ENCODE data around the gene PCSK7.

DNA sequence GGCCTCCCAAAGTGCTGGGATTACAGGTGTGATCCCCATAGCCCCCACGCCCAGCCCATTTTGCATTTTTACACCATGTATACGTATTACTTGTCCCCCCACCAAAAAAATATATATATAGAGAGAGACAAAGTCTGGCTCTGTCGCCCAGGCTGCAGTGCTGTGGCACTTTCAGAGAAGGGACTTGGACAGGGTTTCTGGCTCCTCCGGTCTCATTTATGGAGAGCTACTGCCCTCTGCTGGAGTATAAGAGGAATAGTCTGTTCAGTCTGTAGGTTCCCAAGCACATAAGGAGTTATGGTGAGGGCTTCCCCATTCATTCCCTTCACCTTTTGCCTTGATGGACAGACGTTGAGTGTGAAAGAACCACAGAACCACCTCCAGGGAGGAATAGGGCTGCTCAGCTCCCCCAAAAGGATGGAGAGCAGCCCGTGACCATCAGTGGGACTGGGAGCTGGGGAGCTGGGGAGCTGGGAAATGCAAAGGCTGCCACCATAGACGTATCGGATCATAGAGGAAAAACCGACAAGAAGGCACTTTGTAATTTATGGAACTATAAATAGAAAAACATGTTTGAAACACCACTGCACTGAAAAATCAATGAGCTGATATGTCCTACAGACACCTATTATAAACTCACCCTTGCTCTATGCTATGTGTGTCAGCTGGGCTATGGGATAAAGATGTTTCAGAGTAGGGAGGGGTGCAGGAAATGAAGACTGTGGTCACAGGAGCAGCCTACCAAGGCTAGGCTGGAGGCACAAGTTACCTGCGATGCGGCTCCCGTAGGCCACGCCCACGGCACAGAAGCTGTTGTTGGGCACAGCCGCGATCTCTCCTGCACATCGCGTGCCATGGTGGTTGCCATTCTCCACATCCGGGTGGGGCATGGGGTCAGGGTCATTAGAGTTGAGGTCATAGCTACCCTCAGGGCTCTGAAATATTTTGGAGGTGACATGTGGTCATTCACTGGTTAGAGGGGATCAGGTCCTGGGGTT lies 5.2 kb downstream of the PCSK7 start:
- TF ChIP-seq REST (IDR thresholded peaks at IDR 0.05; ENCODE audit: insufficient read depth in 1 of 2, low read depth in 2 of 2, low read length in 2 of 2) (no peak), FOXP2 (optimal IDR thresholded peaks at IDR 0.05; ENCODE audit: borderline replicate concordance, extremely low read depth, extremely low read length, insufficient read depth) (no peak)
